Measurements from ENCODE around the gene PCP4L1. TPM values are rescaled to one million over a fixed set of nuclear protein-coding genes. Genes with fewer than 3 reads are reported as not detected.
"Not testable (repeated sequence)": the region's sequence is repeated elsewhere in the genome, so short reads cannot be mapped to it uniquely, and the experiment has no call there.

Gene PCP4L1
- total RNA-seq, 6 donors from 2014 or later: 1.0 to 8.1 (median 5.0) TPM

- ATAC-seq (ENCODE audit: low FRiP score in 2 of 2) (no peak), DNase-seq (no peak)
- no peaks in the 10 kb centered on the region for H3K9me3 ChIP-seq
- WGBS, 2 donors: 41 to 59% methylated on average over 2 to 3 of the region's 3 CpGs
- TF ChIP-seq POLR2A (IDR thresholded peaks at IDR 0.05) (no peak), EP300 (IDR thresholded peaks at IDR 0.05) (no peak), CTCF (IDR thresholded peaks at IDR 0.05) (no peak)
- no peaks in the 10 kb centered on the region for H3K27me3 ChIP-seq
- H3K4me3 ChIP-seq: no peak overlapping the region
- no peaks in the 10 kb centered on the region for H3K36me3 ChIP-seq
- no peaks in the 10 kb centered on the region for H3K4me1 ChIP-seq
- H3K27ac ChIP-seq: no peak overlapping the region
Observed at GRCh38 chr1:161241682-161242081, 16.9 kb upstream of the PCP4L1 start.

DNA sequence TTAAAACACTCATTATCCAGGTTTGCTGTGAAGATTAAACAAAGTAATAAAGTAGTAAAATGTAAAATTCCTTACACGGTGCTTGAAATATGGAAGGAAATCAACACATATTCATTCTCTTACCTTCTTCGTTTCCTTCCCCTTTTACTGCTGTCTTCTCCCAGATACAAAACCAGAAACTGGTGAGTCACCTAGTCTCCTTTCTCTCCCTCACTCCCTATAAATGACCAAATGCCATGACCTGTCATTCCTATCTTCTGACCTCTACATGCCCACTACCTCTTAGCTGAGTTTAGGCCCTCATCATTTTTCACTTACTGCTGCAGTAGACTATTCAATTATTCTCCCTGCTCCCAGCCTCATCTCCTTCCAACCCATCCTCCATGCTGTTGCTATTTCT, 16.2 kb upstream of the PCP4L1 start:
- no peaks in the 10 kb centered on the region for H3K4me1 ChIP-seq
- no peak overlapping the region for H3K27ac ChIP-seq
- ATAC-seq (ENCODE audit: low FRiP score in 2 of 2) (no peak), DNase-seq (no peak)
- TF ChIP-seq CTCF (IDR thresholded peaks at IDR 0.05) (no peak), POLR2A (IDR thresholded peaks at IDR 0.05) (no peak)
- WGBS, 2 donors: 65 to 66% methylated on average over 2 of the region's 2 CpGs
- no peaks in the 10 kb centered on the region for H3K27me3 ChIP-seq
- no peak overlapping the region for H3K4me3 ChIP-seq
- no peaks in the 10 kb centered on the region for H3K9me3 ChIP-seq
- H3K36me3 ChIP-seq: no peaks in the 10 kb centered on the region

- no peak for TF ChIP-seq EP300 (IDR thresholded peaks at IDR 0.05)
- TF ChIP-seq POLR2A (IDR thresholded peaks at IDR 0.05): no peak
- no peak for TF ChIP-seq CTCF (IDR thresholded peaks at IDR 0.05)
- TF ChIP-seq POLR2AphosphoS5 (IDR thresholded peaks at IDR 0.05): no peak
- Histone ChIP-seq H3K4me1 (no peaks in the 10 kb centered on the region), H3K36me3 (no peaks in the 10 kb centered on the region), H3K4me3 (no peak overlapping the region), H3K27ac (no peak overlapping the region), H3K9me3 (no peaks in the 10 kb centered on the region), H3K27me3 (no peaks in the 10 kb centered on the region)
- ATAC-seq (ENCODE audit: low FRiP score in 2 of 2): no peak
- WGBS, 2 donors: 76 to 80% methylated on average over 4 of the region's 4 CpGs
- DNase-seq: no peak
Observed at GRCh38 chr1:161244888-161245287, 13.7 kb upstream of the PCP4L1 start.

DNA sequence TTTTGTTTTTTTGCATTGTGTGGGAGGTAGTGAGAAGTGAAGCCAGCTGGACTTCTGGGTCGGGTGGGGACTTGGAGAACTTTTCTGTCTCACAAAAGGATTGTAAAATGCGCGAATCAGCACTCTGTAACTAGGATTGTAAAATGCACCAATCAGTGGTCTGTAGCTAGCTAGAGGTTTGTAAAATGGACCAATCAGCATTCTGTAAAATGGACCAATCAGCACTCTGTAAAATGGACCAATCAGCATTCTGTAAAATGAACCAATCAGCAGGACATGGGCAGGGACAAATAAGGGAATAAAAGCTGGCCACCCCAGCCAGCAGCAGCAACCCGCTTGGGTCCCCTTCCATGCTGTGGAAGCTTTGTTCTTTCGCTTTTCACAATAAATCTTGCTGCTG, 8.4 kb upstream of the PCP4L1 start:
- not testable (repeated sequence) for DNase-seq; H3K27me3 ChIP-seq; H3K9me3 ChIP-seq; H3K27ac ChIP-seq; H3K4me3 ChIP-seq; H3K4me1 ChIP-seq; H3K36me3 ChIP-seq; ATAC-seq (ENCODE audit: low FRiP score in 2 of 2)
- WGBS, 2 donors: 81 to 84% methylated on average over 5 of the region's 5 CpGs

GRCh38 chr1:161250829-161251228, 7.7 kb upstream of the PCP4L1 start:
- Histone ChIP-seq H3K4me3 (no peak overlapping the region), H3K9me3 (no peaks in the 10 kb centered on the region), H3K4me1 (no peaks in the 10 kb centered on the region), H3K27ac (no peak overlapping the region), H3K36me3 (no peaks in the 10 kb centered on the region), H3K27me3 (no peaks in the 10 kb centered on the region)
- WGBS, 2 donors: 73 to 88% methylated on average over 7 of the region's 7 CpGs
- TF ChIP-seq CTCF (IDR thresholded peaks at IDR 0.05) (no peak), EP300 (IDR thresholded peaks at IDR 0.05) (no peak), POLR2AphosphoS5 (IDR thresholded peaks at IDR 0.05) (no peak), POLR2A (IDR thresholded peaks at IDR 0.05) (no peak)
- DNase-seq (no peak), ATAC-seq (ENCODE audit: low FRiP score in 2 of 2) (no peak)
